SH-SY5Y (cell line): ENCODE measurements around the gene GRID2.

ENCODE experiments used
- GATA2 ChIP-seq: IDR thresholded peaks from 2 replicates; pipeline ENCODE4 v1.6.1; 2011; ENCODE audit warnings: mild to moderate bottlenecking, low read depth, low read length
- GATA3 ChIP-seq: IDR thresholded peaks from 2 replicates; pipeline ENCODE4 v1.6.1; 2011; ENCODE audit warnings: low read depth, mild to moderate bottlenecking, low read length, moderate library complexity

DNA sequence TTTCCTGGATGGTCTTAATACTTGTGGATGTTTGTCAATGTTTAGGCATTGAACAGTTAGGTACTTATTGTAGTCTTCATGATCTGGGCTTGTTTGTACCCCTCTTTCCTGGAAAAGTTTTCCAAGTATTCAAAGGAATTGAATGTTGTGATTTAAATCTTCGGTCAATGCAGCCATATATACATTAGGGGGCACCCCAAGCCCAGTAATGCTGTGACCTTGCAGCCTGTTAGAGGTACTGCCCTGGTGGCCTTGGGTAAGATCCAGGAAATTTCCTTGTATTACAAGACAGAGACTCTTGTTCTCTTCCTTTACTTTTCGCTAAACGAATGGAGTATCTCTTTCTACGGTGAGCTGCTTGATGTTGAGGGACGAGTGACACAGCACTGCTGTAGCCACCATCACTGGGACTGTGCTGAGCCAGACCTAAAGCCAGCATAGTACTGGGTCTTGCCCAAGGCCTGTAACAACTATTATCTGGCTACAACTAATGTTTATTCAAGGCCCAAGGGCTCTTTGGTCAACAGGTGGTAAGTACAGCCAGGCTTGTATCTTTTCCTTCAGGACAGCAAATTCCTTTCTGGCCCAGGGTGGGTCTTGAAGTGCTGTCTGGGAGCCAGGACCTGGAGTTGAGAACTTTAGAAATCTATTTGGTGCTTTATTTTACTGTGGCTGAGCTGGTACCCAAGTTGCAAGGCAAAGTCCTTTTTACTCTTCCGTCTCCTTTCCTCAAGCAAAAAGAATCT lies 1406.5 kb downstream of the GRID2 start:
- TF ChIP-seq GATA3, result no peak
- TF ChIP-seq GATA2, result no peak
